Measurements from ENCODE around the gene CRBN.

- no peak for TF ChIP-seq CTCF (IDR thresholded peaks at IDR 0.05 in 8 of 11, conservative IDR thresholded peaks at IDR 0.05 in 3 of 11)
- no peak for TF ChIP-seq POLR2AphosphoS5 (IDR thresholded peaks at IDR 0.05)
Observed at GRCh38 chr3:3157484-3157883, 22.0 kb downstream of the CRBN start.
